ENCODE data around the gene TUBAL3. TPM values are rescaled to one million over a fixed set of nuclear protein-coding genes. Genes with fewer than 3 reads are reported as not detected.

The TUBAL3 gene
- total RNA-seq, 1 donor from 2014 or later = not detected

GRCh38 chr10:5370493-5371352 lies 33.9 kb downstream of the TUBAL3 start:
- H3K27me3 Mint-ChIP-seq = peaks cover 8% of the 10 kb centered on the region
- ATAC-seq (ENCODE audit: low read depth) = no peak
- H3K4me1 Mint-ChIP-seq = no peaks in the 10 kb centered on the region
- DNase-seq = no peak
- peaks cover 2% of the 10 kb centered on the region for H3K9me3 Mint-ChIP-seq
- H3K36me3 Mint-ChIP-seq (ENCODE audit: low read depth) = no peaks in the 10 kb centered on the region
- POLR2A ChIA-PET = no interaction called here
- CTCF ChIA-PET = no interaction called here
- intact Hi-C loops (cut with micrococcal nuclease) = no loop called here
- H3K27ac Mint-ChIP-seq = no peak overlapping the region
- no peak overlapping the region for H3K4me3 Mint-ChIP-seq
- TF ChIP-seq CTCF (IDR thresholded peaks at IDR 0.05) = no peak

GRCh38 chr10:5369362-5370158 lies 35.1 kb downstream of the TUBAL3 start:
- Mint-ChIP-seq H3K9me3 (peaks cover 2% of the 10 kb centered on the region), H3K4me1 (no peaks in the 10 kb centered on the region), H3K27ac (no peak overlapping the region), H3K4me3 (no peak overlapping the region), H3K27me3 (peaks cover 7% of the 10 kb centered on the region), H3K36me3 (ENCODE audit: low read depth) (no peaks in the 10 kb centered on the region)
- no peak for TF ChIP-seq CTCF (IDR thresholded peaks at IDR 0.05)
- DNase-seq (no peak), ATAC-seq (ENCODE audit: low read depth) (no peak)
- intact Hi-C loops (cut with micrococcal nuclease) = no loop called here
- CTCF ChIA-PET = no interaction called here
- POLR2A ChIA-PET = no interaction called here

DNA sequence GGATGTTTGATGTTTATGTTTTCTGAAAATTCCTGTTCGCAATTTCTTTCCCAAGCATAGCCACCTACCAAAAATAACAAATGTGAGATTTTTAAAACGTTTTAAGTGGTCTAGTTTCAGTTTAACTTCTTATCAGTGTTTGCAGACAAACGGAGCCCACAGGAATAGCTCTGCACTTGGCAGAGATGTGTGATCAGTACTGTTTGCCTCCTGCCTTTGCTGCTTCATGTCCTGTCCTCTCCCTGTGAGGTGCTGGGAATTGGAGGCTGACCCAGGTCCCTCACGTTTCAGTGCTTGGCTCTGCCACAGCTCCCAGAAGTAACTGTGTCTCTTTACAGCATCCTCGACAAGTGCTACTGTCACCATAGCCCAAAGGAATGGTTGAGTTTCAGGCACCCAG lies 38.7 kb downstream of the TUBAL3 start:
- Mint-ChIP-seq H3K27ac (no peak overlapping the region), H3K27me3 (peaks cover 6% of the 10 kb centered on the region), H3K4me3 (no peak overlapping the region), H3K9me3 (peaks cover 2% of the 10 kb centered on the region), H3K36me3 (ENCODE audit: low read depth) (no peaks in the 10 kb centered on the region), H3K4me1 (no peaks in the 10 kb centered on the region)
- ChIA-PET POLR2A (no interaction called here), CTCF (no interaction called here)
- TF ChIP-seq CTCF (IDR thresholded peaks at IDR 0.05) = no peak
- no peak for ATAC-seq (ENCODE audit: low read depth)
- DNase-seq = no peak
- intact Hi-C loops (cut with micrococcal nuclease) = no loop called here

DNA sequence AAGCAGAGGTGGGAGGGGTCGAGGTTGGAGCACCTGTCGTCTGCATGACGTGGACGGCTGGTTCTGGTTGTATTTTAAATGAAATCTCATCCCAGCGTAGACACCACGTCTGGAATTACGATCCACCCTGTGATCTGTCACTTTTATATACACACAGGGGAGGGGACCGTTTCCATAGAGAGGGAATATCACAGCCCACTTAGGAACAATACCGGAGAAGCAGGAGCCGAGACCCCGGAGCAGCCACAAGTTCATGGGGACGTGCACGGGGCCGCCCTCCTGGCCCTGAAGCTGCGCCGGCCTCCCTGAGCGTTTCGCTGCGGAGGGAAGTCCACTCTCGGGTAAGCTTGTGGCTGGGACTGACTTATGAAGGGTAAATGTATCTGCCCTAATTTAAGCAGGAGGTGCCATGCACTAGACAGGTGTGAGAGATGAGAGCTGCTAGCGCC lies 39.7 kb downstream of the TUBAL3 start, which contains the start of gene UCN3:
Gene UCN3 (plus strand): TSS at position 77 of the 449 bp plus-strand sequence. CDS start 8,755 bp downstream, outside the sequence.
- no peak for DNase-seq
- intact Hi-C loops (cut with micrococcal nuclease) = no loop called here
- H3K27ac Mint-ChIP-seq = no peak within 1 kb of the TSS
- no peaks in the 10 kb centered on the region for H3K36me3 Mint-ChIP-seq (ENCODE audit: low read depth)
- H3K4me3 Mint-ChIP-seq = no peak within 1 kb of the TSS
- ATAC-seq (ENCODE audit: low read depth) = no peak
- ChIA-PET CTCF (no interaction called here), POLR2A (no interaction called here)
- peaks cover 2% of the 10 kb centered on the region for H3K9me3 Mint-ChIP-seq
- no peak for TF ChIP-seq CTCF (IDR thresholded peaks at IDR 0.05)
- peaks cover 7% of the 10 kb centered on the region for H3K27me3 Mint-ChIP-seq
- H3K4me1 Mint-ChIP-seq = no peaks in the 10 kb centered on the region

GRCh38 chr10:5364374-5364773 lies 40.3 kb downstream of the TUBAL3 start:
- intact Hi-C loops (cut with micrococcal nuclease) = no loop called here
- POLR2A ChIA-PET = no interaction called here
- no peak for TF ChIP-seq CTCF (IDR thresholded peaks at IDR 0.05)
- CTCF ChIA-PET = no interaction called here
- DNase-seq (no peak), ATAC-seq (ENCODE audit: low read depth) (no peak)
- peaks cover 9% of the 10 kb centered on the region for H3K27me3 Mint-ChIP-seq
- H3K36me3 Mint-ChIP-seq (ENCODE audit: low read depth) = no peaks in the 10 kb centered on the region
- no peak overlapping the region for H3K4me3 Mint-ChIP-seq
- H3K27ac Mint-ChIP-seq = no peak overlapping the region
- no peaks in the 10 kb centered on the region for H3K4me1 Mint-ChIP-seq
- H3K9me3 Mint-ChIP-seq = no peaks in the 10 kb centered on the region

Measured in activated B cell treated with CpG ODN at 0.5 μM for 24 hours (primary cell).